ENCODE data around the gene ADAMTS8. TPM values are rescaled to one million over a fixed set of nuclear protein-coding genes. Genes with fewer than 3 reads are reported as not detected.

The ADAMTS8 gene
- total RNA-seq, 1 donor from 2014 or later: 4.8 TPM

- Mint-ChIP-seq H3K36me3 (no peaks in the 10 kb centered on the region), H3K9me3 (no peaks in the 10 kb centered on the region), H3K27ac (no peak overlapping the region), H3K4me1 (ENCODE audit: unreplicated experiment) (peaks cover 10% of the 10 kb centered on the region), H3K4me3 (no peak overlapping the region), H3K27me3 (peaks cover 37% of the 10 kb centered on the region)
- DNase-seq (ENCODE audit: extremely low spot score, unreplicated experiment): no peak
- TF ChIP-seq, protein P1, sequence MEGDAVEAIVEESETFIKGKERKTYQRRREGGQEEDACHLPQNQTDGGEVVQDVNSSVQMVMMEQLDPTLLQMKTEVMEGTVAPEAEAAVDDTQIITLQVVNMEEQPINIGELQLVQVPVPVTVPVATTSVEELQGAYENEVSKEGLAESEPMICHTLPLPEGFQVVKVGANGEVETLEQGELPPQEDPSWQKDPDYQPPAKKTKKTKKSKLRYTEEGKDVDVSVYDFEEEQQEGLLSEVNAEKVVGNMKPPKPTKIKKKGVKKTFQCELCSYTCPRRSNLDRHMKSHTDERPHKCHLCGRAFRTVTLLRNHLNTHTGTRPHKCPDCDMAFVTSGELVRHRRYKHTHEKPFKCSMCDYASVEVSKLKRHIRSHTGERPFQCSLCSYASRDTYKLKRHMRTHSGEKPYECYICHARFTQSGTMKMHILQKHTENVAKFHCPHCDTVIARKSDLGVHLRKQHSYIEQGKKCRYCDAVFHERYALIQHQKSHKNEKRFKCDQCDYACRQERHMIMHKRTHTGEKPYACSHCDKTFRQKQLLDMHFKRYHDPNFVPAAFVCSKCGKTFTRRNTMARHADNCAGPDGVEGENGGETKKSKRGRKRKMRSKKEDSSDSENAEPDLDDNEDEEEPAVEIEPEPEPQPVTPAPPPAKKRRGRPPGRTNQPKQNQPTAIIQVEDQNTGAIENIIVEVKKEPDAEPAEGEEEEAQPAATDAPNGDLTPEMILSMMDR (conservative IDR thresholded peaks at IDR 0.05): no peak
Observed at GRCh38 chr11:130407978-130408377, 20.4 kb downstream of the ADAMTS8 start.

- H3K27ac Mint-ChIP-seq: no peak overlapping the region
- no peak for DNase-seq (ENCODE audit: extremely low spot score, unreplicated experiment)
- TF ChIP-seq, protein P1 (conservative IDR thresholded peaks at IDR 0.05): no peak
- H3K36me3 Mint-ChIP-seq: no peaks in the 10 kb centered on the region
- peaks cover 30% of the 10 kb centered on the region for H3K27me3 Mint-ChIP-seq
- H3K4me3 Mint-ChIP-seq: no peak overlapping the region
- peaks cover 21% of the 10 kb centered on the region for H3K4me1 Mint-ChIP-seq (ENCODE audit: unreplicated experiment)
- H3K9me3 Mint-ChIP-seq: no peaks in the 10 kb centered on the region
Observed at GRCh38 chr11:130405428-130405827, 23.0 kb downstream of the ADAMTS8 start.

DNA sequence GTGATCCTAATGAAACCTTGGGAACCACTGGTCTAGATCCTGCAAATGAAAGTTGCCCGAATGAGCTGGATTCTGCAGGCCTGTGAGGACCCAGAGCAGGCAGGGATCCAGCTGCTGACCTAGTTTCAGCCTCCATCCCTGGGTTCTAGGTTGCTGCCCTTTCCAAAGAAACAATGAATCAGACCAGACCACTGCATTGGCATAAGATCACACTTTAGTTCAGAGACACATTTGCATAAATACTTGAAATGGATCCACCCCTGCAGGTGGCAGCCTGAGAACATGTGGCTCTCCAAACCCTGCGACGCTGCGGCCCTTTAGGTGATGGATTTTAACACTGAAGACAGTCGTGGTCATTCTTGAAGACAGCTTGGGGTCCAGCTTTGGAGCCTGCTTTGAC, 23.7 kb downstream of the ADAMTS8 start:
- Mint-ChIP-seq H3K36me3 (no peaks in the 10 kb centered on the region), H3K27me3 (peaks cover 30% of the 10 kb centered on the region), H3K27ac (no peak overlapping the region), H3K4me1 (ENCODE audit: unreplicated experiment) (peaks cover 27% of the 10 kb centered on the region), H3K4me3 (no peak overlapping the region), H3K9me3 (no peaks in the 10 kb centered on the region)
- no peak for DNase-seq (ENCODE audit: extremely low spot score, unreplicated experiment)
- TF ChIP-seq, protein P1 (conservative IDR thresholded peaks at IDR 0.05): no peak

DNA sequence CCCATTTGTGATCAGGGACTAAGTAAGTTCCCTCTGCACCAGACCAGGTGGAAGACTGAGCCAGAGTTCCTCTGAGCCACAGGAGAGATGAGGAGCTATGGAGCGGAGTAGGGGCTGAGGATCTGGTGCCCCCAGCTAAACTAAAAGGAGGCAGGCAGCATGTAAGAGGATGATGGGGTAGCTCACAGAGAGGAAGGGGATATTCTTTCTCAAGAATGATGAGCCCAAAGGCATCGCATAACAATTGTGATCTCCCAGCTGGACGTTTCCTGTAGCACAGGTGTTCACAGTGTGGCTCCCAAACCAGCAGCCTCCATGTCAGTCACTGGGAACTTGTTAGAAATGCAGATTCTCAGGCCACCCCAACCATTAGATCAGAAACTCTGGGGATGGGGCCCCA, 24.4 kb downstream of the ADAMTS8 start:
- DNase-seq (ENCODE audit: extremely low spot score, unreplicated experiment): no peak
- H3K27ac Mint-ChIP-seq: peak overlapping the region; percentile 86
- H3K27me3 Mint-ChIP-seq: peaks cover 23% of the 10 kb centered on the region
- H3K4me1 Mint-ChIP-seq (ENCODE audit: unreplicated experiment): peaks cover 27% of the 10 kb centered on the region
- no peaks in the 10 kb centered on the region for H3K36me3 Mint-ChIP-seq
- TF ChIP-seq, protein P1 (conservative IDR thresholded peaks at IDR 0.05): no peak
- H3K4me3 Mint-ChIP-seq: no peak overlapping the region
- no peaks in the 10 kb centered on the region for H3K9me3 Mint-ChIP-seq

DNA sequence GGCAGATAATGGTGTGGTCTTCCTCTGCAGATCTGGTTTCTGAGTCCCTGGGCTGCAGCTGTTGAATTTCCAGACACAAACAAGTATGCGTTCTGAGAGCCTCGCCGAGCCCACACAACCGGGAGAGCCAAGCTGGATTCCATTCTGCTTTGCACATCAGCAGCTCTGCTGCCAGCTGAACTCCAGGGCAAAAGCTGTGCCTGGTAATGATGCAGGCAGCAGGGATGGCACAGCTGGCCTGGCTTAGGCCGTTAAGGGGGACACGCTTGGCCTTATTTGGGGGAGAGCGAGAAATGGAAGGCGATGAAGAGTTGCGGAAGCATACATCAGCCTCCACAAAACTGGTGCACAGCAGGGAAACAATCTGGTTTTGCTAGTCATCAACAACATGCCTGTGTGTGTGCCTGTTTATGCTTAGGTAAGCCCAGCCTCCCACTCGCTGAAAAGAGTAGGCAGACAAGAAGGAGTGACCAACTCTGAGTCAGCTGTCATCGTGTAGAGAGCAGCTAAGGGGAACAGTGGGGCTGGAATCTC, 25.1 kb downstream of the ADAMTS8 start:
- peaks cover 23% of the 10 kb centered on the region for H3K27me3 Mint-ChIP-seq

More for the DNA sequence above, 25.1 kb downstream of the ADAMTS8 start:
- H3K4me3 Mint-ChIP-seq: peak overlapping the region; percentile 24
- no peaks in the 10 kb centered on the region for H3K9me3 Mint-ChIP-seq
- TF ChIP-seq, protein P1 (conservative IDR thresholded peaks at IDR 0.05): no peak
- DNase-seq (ENCODE audit: extremely low spot score, unreplicated experiment): no peak
- peak overlapping the region; percentile 86 for H3K27ac Mint-ChIP-seq
- H3K36me3 Mint-ChIP-seq: no peaks in the 10 kb centered on the region
- peaks cover 27% of the 10 kb centered on the region for H3K4me1 Mint-ChIP-seq (ENCODE audit: unreplicated experiment)

Measured in type B pancreatic cell (in vitro differentiated cells).